Ishikawa (cell line): ENCODE measurements around the gene NCOA7.

ENCODE experiments used
- CEBPB ChIP-seq: IDR thresholded peaks from 2 replicates; pipeline ENCODE4 v1.6.1; 2012
- FOXM1 ChIP-seq: IDR thresholded peaks from 2 replicates; pipeline ENCODE4 v1.6.1; 2012; ENCODE audit warnings: low read depth, borderline replicate concordance
- RAD21 ChIP-seq: IDR thresholded peaks from 2 replicates; pipeline ENCODE4 v1.6.1; 2012; ENCODE audit warnings: low read depth

DNA sequence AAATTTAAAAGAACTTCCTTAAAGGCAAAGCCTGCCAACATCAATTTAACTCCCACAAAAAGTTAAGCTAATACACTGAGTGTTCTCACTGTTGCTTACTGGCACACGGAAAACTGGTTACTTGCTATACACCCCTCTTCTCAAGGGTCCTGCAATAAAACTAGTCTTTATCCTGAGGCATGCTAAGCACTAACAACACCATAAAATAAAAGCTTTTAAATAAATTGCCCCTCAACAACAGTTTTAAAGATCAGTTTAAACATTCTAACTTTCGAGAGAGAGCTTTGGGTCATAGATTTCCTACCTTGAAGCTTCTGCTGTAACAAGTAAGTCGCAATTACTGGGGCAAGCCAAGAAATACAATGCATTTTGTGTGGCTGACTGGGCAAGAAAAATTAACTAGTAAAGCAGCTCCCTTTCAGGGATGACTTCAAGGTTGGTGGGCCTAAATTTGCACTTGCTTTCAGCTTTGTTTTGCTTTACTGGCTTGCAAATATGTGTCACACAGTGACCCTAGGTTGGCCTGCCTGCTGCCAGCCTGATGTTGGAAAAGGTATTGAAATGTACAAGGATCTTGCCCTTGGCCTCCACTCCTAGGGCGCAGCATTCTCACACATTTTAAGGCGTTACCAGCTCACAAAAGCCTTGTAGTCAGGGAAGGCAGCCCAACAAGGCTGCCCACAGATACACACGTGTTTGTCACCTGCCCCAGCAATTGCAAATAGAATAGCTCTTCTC lies 45.3 kb upstream of the NCOA7 start:
- TF ChIP-seq RAD21 = no peak
- TF ChIP-seq FOXM1 = no peak
- no peak for TF ChIP-seq CEBPB
